Measurements from ENCODE around the gene ANXA6.

Gene ANXA6

GRCh38 chr5:151068433-151069197 lies 89.0 kb downstream of the ANXA6 start:
- DNase-seq (ENCODE audit: extremely low read depth in 1 of 2, low read depth in 1 of 2), result no peak

GRCh38 chr5:151067632-151068432 lies 89.7 kb downstream of the ANXA6 start:
- DNase-seq (ENCODE audit: extremely low read depth in 1 of 2, low read depth in 1 of 2), result no peak

GRCh38 chr5:151066920-151067319 lies 90.7 kb downstream of the ANXA6 start:
- DNase-seq (ENCODE audit: extremely low read depth in 1 of 2, low read depth in 1 of 2), result no peak

GRCh38 chr5:151065609-151066008 lies 92.0 kb downstream of the ANXA6 start:
- no peak for DNase-seq (ENCODE audit: extremely low read depth in 1 of 2, low read depth in 1 of 2)

GRCh38 chr5:151064916-151065499 lies 92.6 kb downstream of the ANXA6 start:
- DNase-seq (ENCODE audit: extremely low read depth in 1 of 2, low read depth in 1 of 2), result no peak

- no peak for DNase-seq (ENCODE audit: extremely low read depth in 1 of 2, low read depth in 1 of 2)
Measured at GRCh38 chr5:151063142-151063989, 94.2 kb downstream of the ANXA6 start.

GRCh38 chr5:151062405-151063141 lies 95.0 kb downstream of the ANXA6 start:
- no peak for DNase-seq (ENCODE audit: extremely low read depth in 1 of 2, low read depth in 1 of 2)

- DNase-seq (ENCODE audit: extremely low read depth in 1 of 2, low read depth in 1 of 2), result no peak
Measured at GRCh38 chr5:151060742-151061141, 96.8 kb downstream of the ANXA6 start.

- no peak for DNase-seq (ENCODE audit: extremely low read depth in 1 of 2, low read depth in 1 of 2)
Measured at GRCh38 chr5:151058891-151059489, 98.6 kb downstream of the ANXA6 start.

GRCh38 chr5:151058301-151058700 lies 99.3 kb downstream of the ANXA6 start:
- no peak for DNase-seq (ENCODE audit: extremely low read depth in 1 of 2, low read depth in 1 of 2)

- no peak for DNase-seq (ENCODE audit: extremely low read depth in 1 of 2, low read depth in 1 of 2)
Measured at GRCh38 chr5:151056379-151057325, 100.9 kb downstream of the ANXA6 start.

- DNase-seq (ENCODE audit: extremely low read depth in 1 of 2, low read depth in 1 of 2), result no peak
Measured at GRCh38 chr5:151055336-151055735, 102.2 kb downstream of the ANXA6 start.

- DNase-seq (ENCODE audit: extremely low read depth in 1 of 2, low read depth in 1 of 2), result no peak
Measured at GRCh38 chr5:151054709-151055108, 102.9 kb downstream of the ANXA6 start.

- no peak for DNase-seq (ENCODE audit: extremely low read depth in 1 of 2, low read depth in 1 of 2)
Measured at GRCh38 chr5:151053796-151054462, 103.7 kb downstream of the ANXA6 start.

GRCh38 chr5:151052836-151053235 lies 104.7 kb downstream of the ANXA6 start:
- no peak for DNase-seq (ENCODE audit: extremely low read depth in 1 of 2, low read depth in 1 of 2)

GRCh38 chr5:151051931-151052608 lies 105.5 kb downstream of the ANXA6 start:
- DNase-seq (ENCODE audit: extremely low read depth in 1 of 2, low read depth in 1 of 2), result no peak

GRCh38 chr5:151051066-151051930 lies 106.3 kb downstream of the ANXA6 start:
- peak; percentile 55 to 57 for DNase-seq (ENCODE audit: extremely low read depth in 1 of 2, low read depth in 1 of 2)

Data from activated CD8-positive, alpha-beta memory T cell treated with anti-CD3 and anti-CD28 coated beads for 1 hour (primary cell).